Caco-2 (cell line): ENCODE measurements around the gene TLL1. TPM values are rescaled to one million over a fixed set of nuclear protein-coding genes. Genes with fewer than 3 reads are reported as not detected.

Experiments used
- BruUV-seq: library from RNA; stranded (reverse); fragments of 400-500 nt; replicated peaks from 2 replicates; lab custom pipeline; 2021; lab: Mats Ljungman, UMichigan
- CTCF ChIA-PET: fragments of 300-600 bp; sonication (Branson Sonifier 250); formaldehyde crosslinking; loops from one replicate; lab custom pipeline; 2022; ENCODE audit warnings: antibody characterized with exemption; lab: Charles Lee
- POLR2A ChIA-PET: fragments of 300-600 bp; sonication (Branson Sonifier 250); formaldehyde crosslinking; loops from one replicate; lab custom pipeline; 2022; ENCODE audit warnings: antibody characterized with exemption; lab: Charles Lee
- DNase-seq, 2 experiments: peaks; one replicate each; pipeline versions ENCODE4 v3.0.0 to v3.0.0-alpha.2; 2020 to 2022
- H3K27me3 ChIP-seq: replicated peaks from 2 replicates; pipeline ENCODE4 v1.6.0; 2011; ENCODE audit warnings: low read length; ENCODE audit not compliant: control insufficient read depth, insufficient read depth
- H3K36me3 ChIP-seq: 2 replicates; pipeline ENCODE4 v1.5.1; 2011; ENCODE audit warnings: low read length; ENCODE audit not compliant: control insufficient read depth, insufficient read depth
- H3K4me1 ChIP-seq: fragments of 250-450 bp; sonication (Bioruptor Pico); 2 replicates; pipeline ENCODE4 v1.5.1; 2020; ENCODE audit warnings: mild to moderate bottlenecking
- H3K4me3 ChIP-seq: 2 replicates; pipeline ENCODE4 v1.5.1; 2011; ENCODE audit warnings: low read depth, mild to moderate bottlenecking, control low read depth, low read length
- H3K9me3 ChIP-seq: fragments of 250-450 bp; sonication (Bioruptor Pico); 2 replicates; pipeline ENCODE4 v1.5.1; 2020; ENCODE audit warnings: mild to moderate bottlenecking, moderate library complexity
- H3K27ac Mint-ChIP-seq: one replicate; pipeline ENCODE4 v1.8.0; 2022; ENCODE audit warnings: mixed read lengths; ENCODE audit not compliant: unreplicated experiment
- H3K27me3 Mint-ChIP-seq: one replicate; pipeline ENCODE4 v1.8.0; 2022; ENCODE audit warnings: mixed read lengths; ENCODE audit not compliant: insufficient read depth, unreplicated experiment
- H3K36me3 Mint-ChIP-seq: one replicate; pipeline ENCODE4 v1.8.0; 2022; ENCODE audit warnings: mild to moderate bottlenecking, mixed read lengths; ENCODE audit not compliant: insufficient read depth, unreplicated experiment
- H3K4me1 Mint-ChIP-seq: one replicate; pipeline ENCODE4 v1.8.0; 2022; ENCODE audit warnings: low read depth, mixed read lengths; ENCODE audit not compliant: unreplicated experiment
- H3K4me3 Mint-ChIP-seq: one replicate; pipeline ENCODE4 v1.8.0; 2022; ENCODE audit warnings: mild to moderate bottlenecking, moderate library complexity, mixed read lengths; ENCODE audit not compliant: unreplicated experiment
- H3K9me3 Mint-ChIP-seq: one replicate; pipeline ENCODE4 v1.8.0; 2022; ENCODE audit warnings: mixed read lengths; ENCODE audit not compliant: unreplicated experiment
- intact Hi-C: fragments of 100-400 bp; cut with micrococcal nuclease; formaldehyde crosslinking; loops from one replicate; pipeline ENCODE4 v1.10.0; 2022; ENCODE audit not compliant: unreplicated experiment
- total RNA-seq: library from RNA; stranded (reverse); gene quantifications from 2 replicates; pipeline ENCODE4 v1.2.3, GENCODE V29; 2022
- TF ChIP-seq, protein P1 (sequence below), 2 experiments: fragments of 200-600 bp in 1 of 2; IDR thresholded peaks; 1 replicate in 1 of 2; 2 replicates in 1 of 2; pipeline versions ENCODE4 v1.5.1 to v1.8.0; 2011 to 2022; ENCODE audit warnings: antibody characterized with exemption in 1 of 2, control low read depth in 1 of 2, inconsistent platforms in 1 of 2, low read depth in 1 of 2, low read length in 1 of 2, mild to moderate bottlenecking in 1 of 2, moderate library complexity in 1 of 2; ENCODE audit not compliant: insufficient read depth in 1 of 2, severe bottlenecking in 1 of 2, unreplicated experiment in 1 of 2

Gene TLL1
- total RNA-seq, 1 experiment from 2014 or later = 14.2 TPM

DNA sequence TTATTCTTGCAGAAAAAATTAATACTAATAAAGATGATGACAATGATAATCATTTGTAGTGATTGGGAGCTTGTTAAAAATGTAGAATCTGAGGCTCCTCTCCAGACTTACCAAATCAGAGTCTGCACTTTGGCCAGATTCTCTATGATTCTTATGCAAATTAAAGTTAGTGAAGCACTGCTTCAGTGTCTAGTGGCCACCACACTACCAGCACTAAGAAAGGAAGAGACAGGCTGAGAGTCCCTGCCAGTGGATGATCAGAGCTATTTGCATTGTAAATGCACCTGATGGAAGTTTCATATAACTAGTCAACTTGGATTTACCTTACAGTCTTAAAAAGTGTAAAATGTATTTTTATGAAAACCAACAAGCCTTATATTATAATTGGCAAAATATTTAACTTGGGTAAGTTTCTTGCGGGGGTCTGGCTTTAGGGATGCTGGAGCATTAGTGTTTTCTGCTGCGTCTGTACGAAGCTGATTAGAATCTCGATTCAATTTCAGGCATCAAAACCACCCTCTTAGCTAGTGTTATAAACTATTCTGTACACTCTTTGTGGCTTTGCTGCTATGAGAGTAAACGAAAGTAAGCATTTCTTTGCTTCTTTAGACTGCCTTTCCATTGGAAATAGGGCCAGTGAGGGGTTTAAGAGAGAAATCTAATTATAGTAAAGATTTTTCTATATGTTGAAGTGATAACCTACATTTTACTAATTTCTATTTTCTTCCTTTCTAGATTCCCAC is 114.1 kb downstream of the TLL1 start:
- Mint-ChIP-seq H3K4me3 (no peak overlapping the region), H3K36me3 (no peaks in the 10 kb centered on the region), H3K9me3 (no peaks in the 10 kb centered on the region), H3K27ac (no peak overlapping the region), H3K4me1 (no peaks in the 10 kb centered on the region), H3K27me3 (no peaks in the 10 kb centered on the region)
- TF ChIP-seq, protein P1, sequence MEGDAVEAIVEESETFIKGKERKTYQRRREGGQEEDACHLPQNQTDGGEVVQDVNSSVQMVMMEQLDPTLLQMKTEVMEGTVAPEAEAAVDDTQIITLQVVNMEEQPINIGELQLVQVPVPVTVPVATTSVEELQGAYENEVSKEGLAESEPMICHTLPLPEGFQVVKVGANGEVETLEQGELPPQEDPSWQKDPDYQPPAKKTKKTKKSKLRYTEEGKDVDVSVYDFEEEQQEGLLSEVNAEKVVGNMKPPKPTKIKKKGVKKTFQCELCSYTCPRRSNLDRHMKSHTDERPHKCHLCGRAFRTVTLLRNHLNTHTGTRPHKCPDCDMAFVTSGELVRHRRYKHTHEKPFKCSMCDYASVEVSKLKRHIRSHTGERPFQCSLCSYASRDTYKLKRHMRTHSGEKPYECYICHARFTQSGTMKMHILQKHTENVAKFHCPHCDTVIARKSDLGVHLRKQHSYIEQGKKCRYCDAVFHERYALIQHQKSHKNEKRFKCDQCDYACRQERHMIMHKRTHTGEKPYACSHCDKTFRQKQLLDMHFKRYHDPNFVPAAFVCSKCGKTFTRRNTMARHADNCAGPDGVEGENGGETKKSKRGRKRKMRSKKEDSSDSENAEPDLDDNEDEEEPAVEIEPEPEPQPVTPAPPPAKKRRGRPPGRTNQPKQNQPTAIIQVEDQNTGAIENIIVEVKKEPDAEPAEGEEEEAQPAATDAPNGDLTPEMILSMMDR (IDR thresholded peaks at IDR 0.05; ENCODE audit: insufficient read depth in 1 of 2, low read depth in 1 of 2, low read length in 1 of 2, severe bottlenecking in 1 of 2, unreplicated experiment in 1 of 2) = no peak
- Histone ChIP-seq H3K36me3 (no peaks in the 10 kb centered on the region), H3K4me1 (peaks cover 6% of the 10 kb centered on the region), H3K27me3 (no peaks in the 10 kb centered on the region), H3K9me3 (no peaks in the 10 kb centered on the region), H3K4me3 (no peak overlapping the region)
- CTCF ChIA-PET = no interaction called here
- intact Hi-C loops = no loop called here
- POLR2A ChIA-PET = no interaction called here
- no peak for DNase-seq
- no TSS peak for BruUV-seq

DNA sequence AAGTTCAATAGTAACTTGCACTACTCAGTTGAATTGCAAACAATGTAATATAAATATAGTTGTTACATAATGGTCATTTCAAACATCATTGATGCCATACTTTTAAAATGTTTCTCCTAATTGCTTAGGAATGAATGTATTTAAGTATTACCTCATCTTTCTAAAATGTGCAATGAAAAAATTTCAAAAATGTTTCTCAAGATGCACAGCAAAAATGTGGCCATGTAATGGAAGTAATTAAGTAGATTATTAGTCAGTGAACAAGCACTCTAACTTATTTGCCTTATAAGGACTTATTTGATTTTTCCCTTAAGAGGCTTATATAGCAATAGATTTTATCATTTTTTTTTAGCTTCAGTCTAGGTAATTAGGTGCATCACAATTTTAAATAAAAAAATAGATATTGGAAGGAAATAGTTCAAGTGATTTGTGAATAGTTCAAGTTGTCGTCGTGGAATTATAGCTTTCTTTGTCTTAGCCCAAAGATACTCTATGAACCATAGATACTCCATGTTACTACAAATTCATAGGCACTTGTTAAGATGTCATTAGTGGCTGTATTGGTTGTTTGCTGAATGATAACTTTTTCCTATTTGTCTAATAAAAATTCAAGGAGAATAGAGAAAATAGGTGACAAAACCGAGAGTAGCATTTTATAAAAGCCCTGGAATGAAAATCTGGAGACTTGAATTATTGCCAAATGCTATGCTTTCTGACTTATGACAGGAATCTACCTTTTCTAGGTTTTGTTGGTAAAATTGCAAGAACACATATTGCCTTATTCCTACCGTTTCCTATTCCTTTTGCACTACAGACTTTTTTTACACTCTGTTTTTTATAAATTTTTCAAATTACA is 118.5 kb downstream of the TLL1 start:
- peaks cover 5% of the 10 kb centered on the region for H3K36me3 Mint-ChIP-seq
- H3K4me1 Mint-ChIP-seq = peaks cover 11% of the 10 kb centered on the region
- H3K9me3 Mint-ChIP-seq = no peaks in the 10 kb centered on the region
- H3K27me3 ChIP-seq = no peaks in the 10 kb centered on the region
- H3K27me3 Mint-ChIP-seq = no peaks in the 10 kb centered on the region
- no peak overlapping the region for H3K27ac Mint-ChIP-seq
- intact Hi-C loops = no loop called here
- BruUV-seq = no TSS peak
- H3K36me3 ChIP-seq = no peaks in the 10 kb centered on the region
- H3K9me3 ChIP-seq = no peaks in the 10 kb centered on the region
- TF ChIP-seq, protein P1 (IDR thresholded peaks at IDR 0.05; ENCODE audit: insufficient read depth in 1 of 2, low read depth in 1 of 2, low read length in 1 of 2, severe bottlenecking in 1 of 2, unreplicated experiment in 1 of 2) = no peak
- H3K4me3 Mint-ChIP-seq = no peak overlapping the region
- H3K4me1 ChIP-seq = peaks cover 10% of the 10 kb centered on the region; the same call in 1 of the 2 replicates
- H3K4me3 ChIP-seq = no peak overlapping the region
- DNase-seq = no peak
- ChIA-PET CTCF (no interaction called here), POLR2A (no interaction called here)

DNA sequence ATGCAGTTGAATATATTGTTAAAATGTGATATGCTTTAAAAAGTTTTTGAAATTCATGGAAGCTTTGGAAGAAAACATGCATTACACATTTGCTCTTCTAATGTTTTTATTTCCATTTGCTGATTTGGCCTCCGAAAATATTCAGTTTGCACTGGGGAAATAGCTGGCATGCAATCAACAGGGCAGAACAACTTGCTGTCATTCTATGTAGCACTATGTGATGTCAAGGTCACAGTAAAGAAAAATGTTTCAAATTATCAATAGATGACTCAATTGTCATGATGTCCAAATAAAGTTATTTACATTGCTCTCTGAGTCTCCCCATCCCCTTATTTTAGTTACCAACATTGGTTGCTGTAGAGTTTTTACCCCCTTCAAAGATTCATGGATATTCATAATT is 119.2 kb downstream of the TLL1 start:
- Mint-ChIP-seq H3K27me3 (no peaks in the 10 kb centered on the region), H3K27ac (no peak overlapping the region), H3K9me3 (no peaks in the 10 kb centered on the region), H3K4me1 (peaks cover 11% of the 10 kb centered on the region), H3K36me3 (peaks cover 5% of the 10 kb centered on the region), H3K4me3 (no peak overlapping the region)
- BruUV-seq = no TSS peak
- POLR2A ChIA-PET = no interaction called here
- CTCF ChIA-PET = no interaction called here
- TF ChIP-seq, protein P1 (IDR thresholded peaks at IDR 0.05; ENCODE audit: insufficient read depth in 1 of 2, low read depth in 1 of 2, low read length in 1 of 2, severe bottlenecking in 1 of 2, unreplicated experiment in 1 of 2) = no peak
- intact Hi-C loops = no loop called here
- Histone ChIP-seq H3K4me3 (no peak overlapping the region), H3K36me3 (no peaks in the 10 kb centered on the region), H3K9me3 (no peaks in the 10 kb centered on the region), H3K27me3 (no peaks in the 10 kb centered on the region), H3K4me1 (peaks cover 10% of the 10 kb centered on the region; the same call in 1 of the 2 replicates)
- no peak for DNase-seq
